Esophagus muscularis mucosa (tissue), 4 donors: ENCODE measurements around the gene HOXD4. TPM values are rescaled to one million over a fixed set of nuclear protein-coding genes. Genes with fewer than 3 reads are reported as not detected.

Source experiments
- DNase-seq: peaks from one replicate; pipeline ENCODE4 v3.0.0-alpha.2; 2017; ENCODE audit errors: extremely low spot score
- H3K27ac ChIP-seq, 4 donors: fragments of 200-600 bp; sonication (generic); replicated peaks in 1 of 4; 1 replicate in 3 of 4; 2 replicates in 1 of 4; pipeline ENCODE4 v1.5.1; 2016 to 2019; ENCODE audit warnings: mild to moderate bottlenecking in 1 of 4
- H3K27me3 ChIP-seq, 4 donors: fragments of 200-600 bp; sonication (generic); one replicate each; pipeline versions ENCODE4 v1.5.1 to v1.6.0; 2016 to 2019
- H3K36me3 ChIP-seq, 4 donors: fragments of 200-600 bp; sonication (generic); one replicate each; pipeline ENCODE4 v1.5.1; 2016 to 2019
- H3K4me1 ChIP-seq, 4 donors: fragments of 200-600 bp; sonication (generic); one replicate each; pipeline ENCODE4 v1.5.1; 2016 to 2019
- H3K4me3 ChIP-seq, 4 donors: fragments of 200-600 bp; sonication (generic); 1 replicate in 2 of 4; 2 replicates in 2 of 4; pipeline ENCODE4 v1.5.1; 2016 to 2019; ENCODE audit warnings: mild to moderate bottlenecking in 4 of 4, moderate library complexity in 1 of 4
- H3K9me3 ChIP-seq, 4 donors: fragments of 200-600 bp; sonication (generic); 1 replicate in 3 of 4; 2 replicates in 1 of 4; pipeline ENCODE4 v1.5.1; 2016 to 2019
- CTCF ChIP-seq, 3 experiments: fragments of 200-600 bp in 2 of 3; fragments of 450-650 bp in 1 of 3; sonication (generic) in 2 of 3; IDR thresholded peaks; one replicate each; pipeline ENCODE4 v1.5.1; 2017 to 2019; ENCODE audit warnings: antibody characterized with exemption in 3 of 3, mild to moderate bottlenecking in 2 of 3, moderate library complexity in 1 of 3
- EP300 ChIP-seq: sonication (generic); formaldehyde crosslinking; IDR thresholded peaks from one replicate; pipeline ENCODE4 v1.6.1; 2017; ENCODE audit warnings: antibody characterized with exemption
- POLR2A ChIP-seq: fragments of 450-650 bp; IDR thresholded peaks from one replicate; pipeline ENCODE4 v1.6.1; 2017; ENCODE audit warnings: antibody characterized with exemption, moderate library complexity, mild to moderate bottlenecking, low read depth
- POLR2AphosphoS5 ChIP-seq, 2 donors: sonication (generic); formaldehyde crosslinking; IDR thresholded peaks; one replicate each; pipeline ENCODE4 v1.6.1; 2017; ENCODE audit warnings: antibody characterized with exemption in 2 of 2
- WGBS: methylation state at CpG from one replicate; pipeline ENCODE4 v1.1.5; 2018; 5-methylcytosine and 5-hydroxymethylcytosine counted together
- intact Hi-C: fragments of 100-400 bp; cut with DNase I; formaldehyde crosslinking; loops from one replicate; pipeline ENCODE4 v1.15.1; 2023
- total RNA-seq, 4 donors: library from RNA; depleted of rRNA; stranded (reverse); fragments of >200 nt; gene quantifications; one replicate each; pipeline versions ENCODE4 v1.1.0 to v1.2.1, GENCODE V29; 2016

HOXD4 gene
- total RNA-seq, 4 donors from 2014 or later = 0.66 to 2.9 (median 1.9) TPM

- Histone ChIP-seq H3K27me3 (peaks cover 0 to 91% (median 51%) of the 10 kb centered on the region in 4 donors), H3K36me3 (no peaks in the 10 kb centered on the region), H3K9me3 (no peaks in the 10 kb centered on the region), H3K4me3 (no peak overlapping the region), H3K27ac (no peak overlapping the region), H3K4me1 (peaks cover 0 to 10% (median under 1%) of the 10 kb centered on the region in 4 donors)
- intact Hi-C loops = no loop called here
- no peak for TF ChIP-seq CTCF (IDR thresholded peaks at IDR 0.05)
- TF ChIP-seq POLR2AphosphoS5 (IDR thresholded peaks at IDR 0.05) = no peak
- TF ChIP-seq POLR2A = no peak
- TF ChIP-seq EP300 = no peak
- WGBS = 47% methylated on average over 6 of the region's 6 CpGs
- no peak for DNase-seq
Observed at GRCh38 chr2:176146101-176146500, 5.2 kb upstream of the HOXD4 start.

GRCh38 chr2:176146645-176147044, 4.7 kb upstream of the HOXD4 start:
- TF ChIP-seq EP300 (no peak), POLR2A (no peak), POLR2AphosphoS5 (IDR thresholded peaks at IDR 0.05) (no peak), CTCF (IDR thresholded peaks at IDR 0.05) (no peak)
- DNase-seq = no peak
- peaks cover 0 to 93% (median 55%) of the 10 kb centered on the region in 4 donors for H3K27me3 ChIP-seq
- peaks cover under 1 to 16% (median 5%) of the 10 kb centered on the region in 4 donors for H3K4me1 ChIP-seq
- no peaks in the 10 kb centered on the region for H3K36me3 ChIP-seq
- no peak overlapping the region for H3K4me3 ChIP-seq
- no peaks in the 10 kb centered on the region for H3K9me3 ChIP-seq
- H3K27ac ChIP-seq = no peak overlapping the region
- intact Hi-C loops = no loop called here

- 34% methylated on average over 19 of the region's 32 CpGs for WGBS
- DNase-seq = no peak
- no peak overlapping the region for H3K4me3 ChIP-seq
- no peaks in the 10 kb centered on the region for H3K36me3 ChIP-seq
- H3K9me3 ChIP-seq = no peaks in the 10 kb centered on the region
- no peak overlapping the region for H3K27ac ChIP-seq
- H3K4me1 ChIP-seq = peaks cover 3 to 22% (median 11%) of the 10 kb centered on the region in 4 donors
- no peak for TF ChIP-seq EP300
- no peak for TF ChIP-seq CTCF (IDR thresholded peaks at IDR 0.05)
- TF ChIP-seq POLR2AphosphoS5 (IDR thresholded peaks at IDR 0.05) = no peak
- no peak for TF ChIP-seq POLR2A
- H3K27me3 ChIP-seq = peaks cover 0 to 93% (median 60%) of the 10 kb centered on the region in 4 donors
- intact Hi-C loops = no loop called here
Observed at GRCh38 chr2:176147210-176147799, 4.0 kb upstream of the HOXD4 start.

- no peaks in the 10 kb centered on the region for H3K9me3 ChIP-seq
- TF ChIP-seq POLR2A (no peak), EP300 (no peak), CTCF (IDR thresholded peaks at IDR 0.05) (no peak), POLR2AphosphoS5 (IDR thresholded peaks at IDR 0.05) (no peak)
- DNase-seq = no peak
- H3K4me1 ChIP-seq = peaks cover 3 to 26% (median 13%) of the 10 kb centered on the region in 4 donors
- WGBS = 31% methylated on average over 29 of the region's 31 CpGs
- H3K36me3 ChIP-seq = no peaks in the 10 kb centered on the region
- H3K27me3 ChIP-seq = peaks cover 0 to 93% (median 63%) of the 10 kb centered on the region in 4 donors
- no peak overlapping the region for H3K4me3 ChIP-seq
- intact Hi-C loops = no loop called here
- H3K27ac ChIP-seq = no peak overlapping the region
Observed at GRCh38 chr2:176147800-176148496, 3.4 kb upstream of the HOXD4 start.
